ENCODE results near the gene CCDC141.
A peak's percentile ranks its signal among the peaks of the same experiment; 100 is the strongest.

Gene CCDC141

GRCh38 chr2:178915423-178916173, 134.3 kb downstream of the CCDC141 start:
- H3K27ac ChIP-seq (ENCODE audit: low read length): no peak overlapping the region
- no peaks in the 10 kb centered on the region for H3F3A ChIP-seq (ENCODE audit: insufficient read depth, low read length)
- no peaks in the 10 kb centered on the region for H3K9me2 ChIP-seq (replicated peaks; ENCODE audit: insufficient read depth, low read length)
- no peak overlapping the region for H3K4me2 ChIP-seq (ENCODE audit: low read depth, low read length)
- no peak for DNase-seq
- H2AFZ ChIP-seq (ENCODE audit: low read length): no peak overlapping the region
- no peaks in the 10 kb centered on the region for H3K9me3 ChIP-seq (replicated peaks; ENCODE audit: insufficient read depth, low read length)
- H4K20me1 ChIP-seq (ENCODE audit: insufficient read depth, low read length): no peaks in the 10 kb centered on the region
- no peak overlapping the region for H3K9ac ChIP-seq (ENCODE audit: low read length)
- H3K79me2 ChIP-seq (ENCODE audit: low read length): no peaks in the 10 kb centered on the region
- no peaks in the 10 kb centered on the region for H3K27me3 ChIP-seq (replicated peaks; ENCODE audit: insufficient read depth, low read length)
- no peak for TF ChIP-seq CTCF (IDR thresholded peaks at IDR 0.05; ENCODE audit: low read length)
- TF ChIP-seq EZH2 (optimal IDR thresholded peaks at IDR 0.05; ENCODE audit: low read depth, low read length): no peak
- TF ChIP-seq EZH2phosphoT487 (IDR thresholded peaks at IDR 0.05; ENCODE audit: low read length): no peak
- H3K4me1 ChIP-seq (ENCODE audit: low read length): peaks cover 12% of the 10 kb centered on the region
- H3K36me3 ChIP-seq (replicated peaks; ENCODE audit: insufficient read depth, low read length): no peaks in the 10 kb centered on the region
- no peak overlapping the region for H3K4me3 ChIP-seq (ENCODE audit: low read length)

- Histone ChIP-seq H3K4me1 (ENCODE audit: low read length) (peaks cover 12% of the 10 kb centered on the region), H3K4me2 (ENCODE audit: low read depth, low read length) (no peak overlapping the region), H3K27me3 (replicated peaks; ENCODE audit: insufficient read depth, low read length) (no peaks in the 10 kb centered on the region), H3K36me3 (replicated peaks; ENCODE audit: insufficient read depth, low read length) (no peaks in the 10 kb centered on the region), H3K9me2 (replicated peaks; ENCODE audit: insufficient read depth, low read length) (no peaks in the 10 kb centered on the region), H4K20me1 (ENCODE audit: insufficient read depth, low read length) (no peaks in the 10 kb centered on the region), H3K79me2 (ENCODE audit: low read length) (no peaks in the 10 kb centered on the region), H3K4me3 (ENCODE audit: low read length) (no peak overlapping the region), H3K27ac (ENCODE audit: low read length) (no peak overlapping the region), H2AFZ (ENCODE audit: low read length) (no peak overlapping the region), H3K9me3 (replicated peaks; ENCODE audit: insufficient read depth, low read length) (no peaks in the 10 kb centered on the region), H3K9ac (ENCODE audit: low read length) (no peak overlapping the region), H3F3A (ENCODE audit: insufficient read depth, low read length) (no peaks in the 10 kb centered on the region)
- DNase-seq: peak; percentile 82
- TF ChIP-seq EZH2 (optimal IDR thresholded peaks at IDR 0.05; ENCODE audit: low read depth, low read length): no peak
- TF ChIP-seq CTCF (IDR thresholded peaks at IDR 0.05; ENCODE audit: low read length): peak; percentile 89
Measured at GRCh38 chr2:178914259-178914849, 135.6 kb downstream of the CCDC141 start.

GRCh38 chr2:178913049-178913441, 136.9 kb downstream of the CCDC141 start:
- no peaks in the 10 kb centered on the region for H3K9me2 ChIP-seq (replicated peaks; ENCODE audit: insufficient read depth, low read length)
- no peak for DNase-seq
- H4K20me1 ChIP-seq (ENCODE audit: insufficient read depth, low read length): no peaks in the 10 kb centered on the region
- H3K79me2 ChIP-seq (ENCODE audit: low read length): no peaks in the 10 kb centered on the region
- peak overlapping the region; percentile 25 for H3K4me2 ChIP-seq (ENCODE audit: low read depth, low read length)
- TF ChIP-seq CTCF (IDR thresholded peaks at IDR 0.05; ENCODE audit: low read length) (no peak), EZH2 (optimal IDR thresholded peaks at IDR 0.05; ENCODE audit: low read depth, low read length) (no peak), EZH2phosphoT487 (IDR thresholded peaks at IDR 0.05; ENCODE audit: low read length) (no peak)
- no peaks in the 10 kb centered on the region for H3K9me3 ChIP-seq (replicated peaks; ENCODE audit: insufficient read depth, low read length)
- H2AFZ ChIP-seq (ENCODE audit: low read length): no peak overlapping the region
- no peak overlapping the region for H3K4me3 ChIP-seq (ENCODE audit: low read length)
- H3K9ac ChIP-seq (ENCODE audit: low read length): no peak overlapping the region
- H3K27ac ChIP-seq (ENCODE audit: low read length): no peak overlapping the region
- H3K36me3 ChIP-seq (replicated peaks; ENCODE audit: insufficient read depth, low read length): no peaks in the 10 kb centered on the region
- no peaks in the 10 kb centered on the region for H3F3A ChIP-seq (ENCODE audit: insufficient read depth, low read length)
- no peaks in the 10 kb centered on the region for H3K27me3 ChIP-seq (replicated peaks; ENCODE audit: insufficient read depth, low read length)
- H3K4me1 ChIP-seq (ENCODE audit: low read length): peaks cover 12% of the 10 kb centered on the region

Measured in MM.1S (cell line).